NCI-H510A treated with DMSO at 0.1 percent for 48 hours (cell line): Measurements from ENCODE around the gene TPSAB1.
"Not testable (repeated sequence)": the region's sequence is repeated elsewhere in the genome, so short reads cannot be mapped to it uniquely, and the experiment has no call there.

ENCODE experiments used
- DNase-seq: peaks from one replicate; lab custom pipeline; 2025; lab: John Stamatoyannopoulos, UW

The TPSAB1 gene

GRCh38 chr16:1247903-1248537, 7.5 kb downstream of the TPSAB1 start:
- DNase-seq = not testable (repeated sequence)

- not testable (repeated sequence) for DNase-seq
These were observed 8.7 kb downstream of the TPSAB1 start for GRCh38 chr16:1249031-1249755.

GRCh38 chr16:1253701-1254364, 13.3 kb downstream of the TPSAB1 start:
- DNase-seq = not testable (repeated sequence)

GRCh38 chr16:1254821-1255220, 14.3 kb downstream of the TPSAB1 start:
- not testable (repeated sequence) for DNase-seq

- DNase-seq = not testable (repeated sequence)
These were observed 15.0 kb downstream of the TPSAB1 start, which contains the start of gene TPSD1 for GRCh38 chr16:1255276-1256122. TPSD1 (plus strand) TSS chr16:1256069; CDS start chr16:1256281, 212 bp downstream.

- not testable (repeated sequence) for DNase-seq
These were observed 15.9 kb downstream of the TPSAB1 start for GRCh38 chr16:1256296-1256873.

GRCh38 chr16:1256874-1257322, 16.4 kb downstream of the TPSAB1 start:
- no peak for DNase-seq

GRCh38 chr16:1257561-1258224, 17.2 kb downstream of the TPSAB1 start:
- DNase-seq = no peak

GRCh38 chr16:1258225-1258600, 17.7 kb downstream of the TPSAB1 start:
- no peak for DNase-seq

- DNase-seq = no peak
These were observed 18.6 kb downstream of the TPSAB1 start for GRCh38 chr16:1258906-1259759.

GRCh38 chr16:1259760-1260068, 19.2 kb downstream of the TPSAB1 start:
- DNase-seq = no peak

GRCh38 chr16:1260101-1260680, 19.7 kb downstream of the TPSAB1 start:
- DNase-seq = no peak

GRCh38 chr16:1261131-1261892, 20.8 kb downstream of the TPSAB1 start:
- DNase-seq = no peak

- no peak for DNase-seq
These were observed 21.8 kb downstream of the TPSAB1 start for GRCh38 chr16:1262210-1262845.

GRCh38 chr16:1262846-1263221, 22.3 kb downstream of the TPSAB1 start:
- DNase-seq = no peak

- no peak for DNase-seq
These were observed 23.3 kb downstream of the TPSAB1 start for GRCh38 chr16:1263591-1264344.

GRCh38 chr16:1264345-1265089, 24.0 kb downstream of the TPSAB1 start:
- no peak for DNase-seq
